ENCODE measurements around the gene GOT2. TPM values are rescaled to one million over a fixed set of nuclear protein-coding genes. Genes with fewer than 3 reads are reported as not detected.
"Not testable (repeated sequence)": the region's sequence is repeated elsewhere in the genome, so short reads cannot be mapped to it uniquely, and the experiment has no call there.

The GOT2 gene
- total RNA-seq, 2 donors from 2014 or later: 120 to 131 TPM

- Histone ChIP-seq H3K27me3 (replicated peaks; ENCODE audit: insufficient read depth) (no peaks in the 10 kb centered on the region), H3K9me3 (no peaks in the 10 kb centered on the region), H3K4me1 (replicated peaks) (no peaks in the 10 kb centered on the region), H3K36me3 (no peaks in the 10 kb centered on the region), H3K27ac (no peak overlapping the region), H3K4me3 (no peak overlapping the region)
- DNase-seq (ENCODE audit: low spot score): no peak
- intact Hi-C loops (cut with DNase I): no loop called here
- TF ChIP-seq CTCF (IDR thresholded peaks at IDR 0.05) (no peak), POLR2A (IDR thresholded peaks at IDR 0.05) (no peak), POLR2AphosphoS5 (IDR thresholded peaks at IDR 0.05) (no peak)
Measured at GRCh38 chr16:58741976-58742375, 7.9 kb upstream of the GOT2 start.

- no peaks in the 10 kb centered on the region for H3K36me3 ChIP-seq
- intact Hi-C loops (cut with DNase I): no loop called here
- no peak for DNase-seq (ENCODE audit: low spot score)
- 71% methylated on average over 3 of the region's 3 CpGs for whole genome bisulfite sequencing
- TF ChIP-seq POLR2A (IDR thresholded peaks at IDR 0.05): no peak
- no peak for TF ChIP-seq POLR2AphosphoS5 (IDR thresholded peaks at IDR 0.05)
- TF ChIP-seq CTCF (IDR thresholded peaks at IDR 0.05): no peak
- H3K4me1 ChIP-seq (replicated peaks): no peaks in the 10 kb centered on the region
- no peak overlapping the region for H3K4me3 ChIP-seq
- H3K27ac ChIP-seq: no peak overlapping the region
- H3K27me3 ChIP-seq (replicated peaks; ENCODE audit: insufficient read depth): no peaks in the 10 kb centered on the region
- no peaks in the 10 kb centered on the region for H3K9me3 ChIP-seq
Measured at GRCh38 chr16:58741166-58741565, 7.0 kb upstream of the GOT2 start.

GRCh38 chr16:58738672-58739296 is 4.7 kb upstream of the GOT2 start:
- intact Hi-C loops (cut with DNase I): no loop called here
- no peaks in the 10 kb centered on the region for H3K27me3 ChIP-seq (replicated peaks; ENCODE audit: insufficient read depth)
- H3K4me1 ChIP-seq (replicated peaks): no peaks in the 10 kb centered on the region
- H3K9me3 ChIP-seq: no peaks in the 10 kb centered on the region
- no peak overlapping the region for H3K4me3 ChIP-seq
- WGBS: 93% methylated on average over 5 of the region's 5 CpGs
- H3K27ac ChIP-seq: no peak overlapping the region
- DNase-seq (ENCODE audit: low spot score): no peak
- no peaks in the 10 kb centered on the region for H3K36me3 ChIP-seq
- TF ChIP-seq POLR2A (IDR thresholded peaks at IDR 0.05): no peak
- TF ChIP-seq CTCF (IDR thresholded peaks at IDR 0.05): no peak
- no peak for TF ChIP-seq POLR2AphosphoS5 (IDR thresholded peaks at IDR 0.05)

DNA sequence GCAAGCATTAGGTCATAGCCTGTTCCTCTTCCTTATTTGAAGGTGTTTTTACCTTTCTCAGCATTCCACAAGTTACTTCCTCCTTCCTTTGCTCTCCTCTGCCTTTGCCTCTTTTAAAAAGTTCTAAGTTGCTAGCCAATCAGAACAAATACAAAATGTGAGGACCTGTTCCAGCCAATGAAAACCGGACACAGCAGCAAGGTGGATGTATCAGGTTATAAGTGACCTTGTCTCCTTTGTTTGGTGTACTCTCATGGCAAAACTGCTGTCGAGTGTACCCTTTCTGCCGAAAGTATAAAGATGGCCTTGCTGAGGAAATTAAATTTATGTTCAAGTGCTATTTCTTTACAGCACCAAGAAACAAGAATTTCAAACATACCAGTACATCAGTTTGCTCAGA is 2.2 kb upstream of the GOT2 start:
- H3K4me3 ChIP-seq; intact Hi-C loops (cut with DNase I); H3K4me1 ChIP-seq (replicated peaks); H3K36me3 ChIP-seq; DNase-seq (ENCODE audit: low spot score); H3K9me3 ChIP-seq; H3K27me3 ChIP-seq (replicated peaks; ENCODE audit: insufficient read depth): not testable (repeated sequence)
- WGBS: 52% methylated on average over 3 of the region's 3 CpGs
- TF ChIP-seq POLR2AphosphoS5 (IDR thresholded peaks at IDR 0.05): peak; percentile 61
- H3K27ac ChIP-seq: peak overlapping the region; percentile 66 to 84

DNA sequence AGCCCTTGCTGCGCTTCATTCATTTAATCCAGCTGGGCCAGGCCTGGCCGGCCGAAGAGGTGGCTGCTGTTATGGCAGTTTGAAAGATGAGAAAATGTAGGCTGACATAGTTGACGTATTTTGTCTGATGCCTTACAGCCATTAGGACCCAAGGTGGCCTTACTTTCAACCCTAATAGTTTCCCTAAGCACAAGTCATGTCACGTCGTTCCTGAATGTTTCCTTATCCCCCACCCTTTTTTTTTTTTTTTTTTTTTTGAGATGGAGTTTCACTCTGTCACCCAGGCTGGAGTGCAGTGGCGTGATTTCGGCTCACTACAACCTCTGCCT is 307 bp upstream of the GOT2 start:
- no peaks in the 10 kb centered on the region for H3K36me3 ChIP-seq
- no peaks in the 10 kb centered on the region for H3K27me3 ChIP-seq (replicated peaks; ENCODE audit: insufficient read depth)
- peak overlapping the region; percentile 60 to 78 for H3K4me3 ChIP-seq
- intact Hi-C loops (cut with DNase I): no loop called here
- no peaks in the 10 kb centered on the region for H3K9me3 ChIP-seq
- H3K4me1 ChIP-seq (replicated peaks): no peaks in the 10 kb centered on the region
- TF ChIP-seq POLR2A (IDR thresholded peaks at IDR 0.05) (no peak), CTCF (IDR thresholded peaks at IDR 0.05) (no peak)
- H3K27ac ChIP-seq: peak overlapping the region; percentile 78 to 84
- WGBS: 27% methylated on average over 8 of the region's 8 CpGs
- no peak for DNase-seq (ENCODE audit: low spot score)

All from prostate gland (tissue), 2 donors.